Measurements from ENCODE around the gene IZUMO2. TPM values are rescaled to one million over a fixed set of nuclear protein-coding genes. Genes with fewer than 3 reads are reported as not detected.

Gene IZUMO2
- polyA plus RNA-seq (2013, experiment 1 of 2; ENCODE audit: insufficient read length) = not detected
- not detected for polyA plus RNA-seq (2013, experiment 2 of 2; ENCODE audit: insufficient read length)

- no peak for DNase-seq
These were observed at the start of gene IZUMO2 for GRCh38 chr19:50162988-50163387. TSS of gene IZUMO2 (minus strand) at chr19:50163281. CDS start at chr19:50163194, 87 bp downstream.

GRCh38 chr19:50210425-50210824 is 47.3 kb upstream of the IZUMO2 start:
- no peak for DNase-seq

DNA sequence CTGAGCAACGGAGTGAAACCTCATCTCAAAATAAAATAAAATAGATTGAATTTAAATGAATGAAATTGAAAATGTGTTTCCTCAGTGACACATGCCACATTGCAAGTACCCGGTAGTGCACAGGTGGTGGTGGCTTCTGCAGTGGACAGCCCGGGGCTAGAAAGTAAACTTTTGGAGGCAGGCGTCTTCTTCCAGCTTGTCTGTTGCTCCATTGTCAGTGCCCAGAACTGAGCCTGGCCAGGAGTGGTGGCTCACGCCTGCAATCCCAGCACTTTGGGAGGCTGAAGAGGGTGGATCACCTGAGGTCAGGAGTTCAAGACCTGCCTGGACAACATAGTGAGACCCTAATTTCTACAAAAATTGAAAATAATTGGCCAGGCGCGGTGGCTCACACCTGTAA is 46.0 kb upstream of the IZUMO2 start:
- DNase-seq = no peak

GRCh38 chr19:50207730-50208129 is 44.6 kb upstream of the IZUMO2 start:
- DNase-seq = no peak

DNA sequence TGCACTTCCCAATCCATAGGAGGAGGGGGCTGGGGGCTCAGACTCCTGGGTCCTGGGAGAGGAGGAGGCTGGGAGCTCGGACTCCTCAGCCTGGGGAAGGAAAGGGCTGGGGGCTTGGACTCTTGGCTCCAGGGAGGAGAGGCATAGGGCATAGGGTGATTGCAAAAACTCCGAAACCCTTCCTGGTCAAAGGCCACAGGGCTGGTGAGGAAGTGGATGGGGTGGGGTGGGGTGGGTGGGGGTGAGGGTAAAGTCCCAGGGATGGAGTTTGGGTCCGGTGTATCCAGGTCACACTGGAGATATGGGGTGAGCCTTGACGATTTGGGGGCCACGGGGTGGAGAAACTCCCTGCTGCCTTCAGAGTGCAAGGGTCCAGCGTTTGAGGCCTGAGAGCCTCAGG is 43.1 kb upstream of the IZUMO2 start:
- no peak for DNase-seq

DNA sequence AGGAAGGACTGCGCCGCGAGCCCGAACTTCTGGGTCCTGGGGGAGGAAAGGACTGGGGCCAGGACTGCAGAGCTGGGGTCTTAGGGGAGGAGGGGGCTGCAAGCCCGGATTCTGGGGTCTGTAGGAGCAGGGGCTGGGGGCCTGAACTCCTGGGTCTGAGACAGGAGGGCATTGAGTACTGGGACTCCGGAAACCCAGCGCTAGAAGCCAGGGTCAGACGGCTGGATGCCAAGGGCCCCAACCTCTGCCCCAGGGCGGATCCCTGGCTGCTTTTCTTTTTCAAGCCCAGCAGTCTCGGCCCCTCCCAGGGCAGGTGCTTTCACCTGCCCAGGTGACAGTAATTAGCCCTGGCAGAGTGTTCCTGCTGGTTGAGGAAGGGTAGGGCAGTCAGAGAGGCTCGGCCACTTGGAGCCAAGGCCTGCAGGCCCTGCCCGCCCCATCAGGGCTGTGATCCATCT is 42.6 kb upstream of the IZUMO2 start:
- DNase-seq = no peak

- no peak for DNase-seq
These were observed 42.0 kb upstream of the IZUMO2 start for GRCh38 chr19:50204811-50205675.

DNA sequence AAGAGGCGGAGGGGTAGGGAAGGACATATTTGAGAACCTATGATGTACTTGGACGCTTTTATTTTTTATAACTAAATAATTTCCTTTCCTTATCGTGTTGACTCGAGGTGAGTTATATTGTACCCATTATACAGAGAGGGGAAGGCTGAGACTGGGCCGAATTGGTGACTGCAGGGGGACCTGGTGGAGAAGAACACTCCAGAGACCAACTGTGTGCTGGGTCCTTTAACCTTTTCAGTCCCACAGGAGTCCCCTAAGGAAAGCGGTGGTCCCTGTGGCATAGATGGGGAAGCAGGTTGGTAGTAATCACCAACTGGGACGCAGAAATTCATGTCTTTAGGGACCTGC is 41.0 kb upstream of the IZUMO2 start:
- DNase-seq = no peak

- peak; percentile 8 for DNase-seq
These were observed 40.4 kb upstream of the IZUMO2 start, which contains the start of gene MYH14 for GRCh38 chr19:50203281-50204080. TSS of gene MYH14 (plus strand) at chr19:50203622. CDS start at chr19:50210366, 6,744 bp downstream.

GRCh38 chr19:50202962-50203280 is 39.8 kb upstream of the IZUMO2 start:
- DNase-seq = no peak

- DNase-seq = no peak
These were observed 39.3 kb upstream of the IZUMO2 start for GRCh38 chr19:50202386-50202785.

GRCh38 chr19:50199259-50199555 is 36.1 kb upstream of the IZUMO2 start:
- no peak for DNase-seq

GRCh38 chr19:50198431-50199258 is 35.6 kb upstream of the IZUMO2 start:
- no peak for DNase-seq

GRCh38 chr19:50197348-50197747 is 34.3 kb upstream of the IZUMO2 start:
- no peak for DNase-seq

- no peak for DNase-seq
These were observed 33.3 kb upstream of the IZUMO2 start for GRCh38 chr19:50196322-50196932.

DNA sequence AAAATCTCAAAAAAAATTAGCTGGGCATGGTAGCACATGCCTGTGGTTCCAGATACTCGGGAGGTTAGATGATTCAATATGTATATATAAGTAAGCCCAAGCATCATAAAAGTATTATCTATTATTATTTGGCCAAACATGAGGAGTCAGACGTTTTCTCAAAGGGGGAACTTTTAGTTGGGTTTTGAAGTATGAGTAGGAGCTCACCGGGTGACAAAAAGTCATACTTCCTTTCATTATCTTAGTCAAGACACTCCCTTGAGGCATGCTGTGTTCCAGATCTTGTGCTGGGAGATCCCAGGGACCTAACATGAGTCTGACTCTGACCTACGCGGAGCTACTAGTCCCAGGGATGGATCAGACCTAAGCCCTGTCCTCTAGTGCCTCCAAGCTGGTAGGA is 32.1 kb upstream of the IZUMO2 start:
- no peak for DNase-seq

DNA sequence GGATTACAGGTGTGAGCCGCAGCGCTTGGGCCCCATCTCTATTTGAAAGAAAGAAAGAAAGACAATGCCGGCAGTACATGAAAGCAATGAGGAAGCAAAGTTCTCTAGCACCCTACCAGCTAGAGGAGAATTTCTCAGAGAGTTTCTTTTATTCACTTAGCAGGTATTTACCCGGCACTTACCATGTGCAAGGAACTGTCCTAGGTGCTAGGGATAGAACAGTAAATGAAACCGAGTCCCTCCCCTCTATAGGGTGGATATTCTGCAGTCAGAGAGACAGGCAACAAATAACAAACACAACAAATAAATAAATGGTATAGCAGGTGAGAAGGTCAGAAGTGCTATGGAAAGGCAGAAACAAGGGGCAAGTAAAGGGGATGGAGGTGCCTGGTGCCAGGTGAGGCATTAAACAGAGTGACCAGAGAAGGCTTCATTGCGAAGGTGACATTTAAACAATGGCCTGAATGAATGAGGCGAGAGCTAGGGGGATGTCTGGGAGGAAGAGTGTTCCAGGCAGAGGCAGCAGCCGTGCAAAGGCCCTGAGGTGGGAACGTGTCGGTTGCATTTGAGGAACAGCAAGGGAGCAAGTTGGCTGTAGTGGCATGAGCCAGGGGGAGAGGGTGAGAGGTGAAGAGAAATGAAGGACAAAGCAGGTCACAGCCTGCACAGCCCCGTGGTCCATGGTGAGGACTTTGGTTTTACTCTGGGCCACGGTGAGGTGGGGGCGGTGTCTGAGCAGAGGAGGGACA is 29.6 kb upstream of the IZUMO2 start:
- DNase-seq = no peak

- no peak for DNase-seq
These were observed 28.1 kb upstream of the IZUMO2 start for GRCh38 chr19:50191216-50191615.

DNA sequence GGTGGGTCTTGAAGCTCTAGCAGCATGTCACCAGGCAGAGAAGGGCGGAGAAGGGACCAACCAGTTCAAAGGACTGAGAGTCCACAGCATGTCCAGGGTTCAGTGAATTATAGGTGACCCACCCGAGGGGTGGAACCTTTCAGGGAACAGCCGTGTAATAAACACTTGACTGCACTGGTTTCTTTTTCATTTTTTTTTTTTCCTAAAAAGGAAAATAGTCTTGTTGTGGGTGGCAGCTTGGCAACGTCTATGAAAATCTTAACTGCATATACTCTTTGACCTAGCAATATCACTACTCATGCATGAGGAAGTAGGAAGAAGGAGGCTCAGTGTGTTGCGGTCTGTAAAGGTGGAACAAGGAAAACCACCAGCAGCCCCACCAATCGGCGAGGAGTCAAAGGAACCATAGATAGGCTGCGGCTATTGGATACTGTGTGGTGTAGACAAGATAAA is 27.4 kb upstream of the IZUMO2 start:
- no peak for DNase-seq

DNA sequence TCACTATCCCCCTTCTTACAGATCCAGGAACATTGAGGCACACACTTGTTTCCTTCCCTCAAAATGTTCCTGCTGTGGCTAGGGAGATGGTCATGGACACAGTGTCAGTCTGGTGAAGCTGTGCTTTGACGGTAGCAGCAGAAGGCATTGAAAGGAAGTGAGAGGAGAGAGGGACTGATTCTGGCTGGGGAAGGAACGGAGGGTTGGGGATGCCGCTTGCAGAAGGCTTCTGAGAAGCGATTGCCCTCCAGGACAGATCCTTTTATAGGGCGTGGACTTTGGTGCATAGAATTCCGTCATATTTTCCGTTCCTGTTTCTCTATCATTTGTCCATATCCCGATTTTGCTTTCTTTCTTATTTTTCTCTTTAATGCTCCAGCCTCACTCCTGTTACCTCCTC is 26.2 kb upstream of the IZUMO2 start:
- no peak for DNase-seq

DNA sequence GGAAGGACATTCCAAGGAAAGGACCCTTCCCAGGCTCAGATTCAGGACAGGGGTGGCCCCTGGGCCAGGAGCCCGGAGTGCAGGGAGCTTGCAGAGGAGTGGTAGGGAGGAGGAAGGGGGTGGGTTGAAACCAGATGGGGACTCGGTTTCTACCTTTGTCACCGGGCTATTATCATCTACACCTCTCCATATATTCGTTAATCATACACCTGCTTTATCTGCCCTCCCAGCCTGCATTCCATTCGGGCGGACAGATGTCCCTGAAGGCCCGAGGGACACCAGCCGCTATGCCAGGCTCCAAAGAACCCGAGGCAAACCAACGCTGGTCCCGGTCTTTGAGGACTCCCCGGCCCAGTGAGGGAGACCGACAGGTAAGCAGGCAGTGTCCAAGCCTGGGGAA is 24.9 kb upstream of the IZUMO2 start:
- no peak for DNase-seq

GRCh38 chr19:50184196-50184595 is 21.1 kb upstream of the IZUMO2 start:
- no peak for DNase-seq
